ENCODE data around the gene MATCAP1. TPM values are rescaled to one million over a fixed set of nuclear protein-coding genes. Genes with fewer than 3 reads are reported as not detected.
A peak's percentile ranks its signal among the peaks of the same experiment; 100 is the strongest.

MATCAP1 gene
- total and polyA plus RNA-seq, 2 of the 13 experiments (the other 11 are each of a cell fraction or from before 2014, with no cell fraction given): 11.2 to 24.5 TPM

DNA sequence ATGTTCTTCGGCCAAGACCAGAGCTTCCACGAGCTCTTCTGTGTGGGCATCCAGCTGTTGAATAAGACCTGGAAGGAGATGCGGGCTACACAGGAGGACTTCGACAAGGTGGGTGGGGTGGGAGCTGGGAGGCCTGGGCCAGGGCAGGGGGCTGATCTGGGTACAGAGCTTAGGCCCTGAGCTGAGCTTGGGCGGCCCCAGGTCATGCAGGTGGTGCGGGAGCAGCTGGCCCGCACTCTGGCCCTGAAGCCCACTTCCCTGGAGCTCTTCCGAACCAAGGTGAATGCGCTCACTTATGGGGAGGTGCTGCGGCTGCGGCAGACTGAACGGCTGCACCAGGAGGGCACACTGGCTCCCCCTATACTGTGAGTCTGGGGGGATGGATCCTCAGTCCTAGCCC is 18.7 kb upstream of the MATCAP1 start (continued):
- TF ChIP-seq, protein P1, sequence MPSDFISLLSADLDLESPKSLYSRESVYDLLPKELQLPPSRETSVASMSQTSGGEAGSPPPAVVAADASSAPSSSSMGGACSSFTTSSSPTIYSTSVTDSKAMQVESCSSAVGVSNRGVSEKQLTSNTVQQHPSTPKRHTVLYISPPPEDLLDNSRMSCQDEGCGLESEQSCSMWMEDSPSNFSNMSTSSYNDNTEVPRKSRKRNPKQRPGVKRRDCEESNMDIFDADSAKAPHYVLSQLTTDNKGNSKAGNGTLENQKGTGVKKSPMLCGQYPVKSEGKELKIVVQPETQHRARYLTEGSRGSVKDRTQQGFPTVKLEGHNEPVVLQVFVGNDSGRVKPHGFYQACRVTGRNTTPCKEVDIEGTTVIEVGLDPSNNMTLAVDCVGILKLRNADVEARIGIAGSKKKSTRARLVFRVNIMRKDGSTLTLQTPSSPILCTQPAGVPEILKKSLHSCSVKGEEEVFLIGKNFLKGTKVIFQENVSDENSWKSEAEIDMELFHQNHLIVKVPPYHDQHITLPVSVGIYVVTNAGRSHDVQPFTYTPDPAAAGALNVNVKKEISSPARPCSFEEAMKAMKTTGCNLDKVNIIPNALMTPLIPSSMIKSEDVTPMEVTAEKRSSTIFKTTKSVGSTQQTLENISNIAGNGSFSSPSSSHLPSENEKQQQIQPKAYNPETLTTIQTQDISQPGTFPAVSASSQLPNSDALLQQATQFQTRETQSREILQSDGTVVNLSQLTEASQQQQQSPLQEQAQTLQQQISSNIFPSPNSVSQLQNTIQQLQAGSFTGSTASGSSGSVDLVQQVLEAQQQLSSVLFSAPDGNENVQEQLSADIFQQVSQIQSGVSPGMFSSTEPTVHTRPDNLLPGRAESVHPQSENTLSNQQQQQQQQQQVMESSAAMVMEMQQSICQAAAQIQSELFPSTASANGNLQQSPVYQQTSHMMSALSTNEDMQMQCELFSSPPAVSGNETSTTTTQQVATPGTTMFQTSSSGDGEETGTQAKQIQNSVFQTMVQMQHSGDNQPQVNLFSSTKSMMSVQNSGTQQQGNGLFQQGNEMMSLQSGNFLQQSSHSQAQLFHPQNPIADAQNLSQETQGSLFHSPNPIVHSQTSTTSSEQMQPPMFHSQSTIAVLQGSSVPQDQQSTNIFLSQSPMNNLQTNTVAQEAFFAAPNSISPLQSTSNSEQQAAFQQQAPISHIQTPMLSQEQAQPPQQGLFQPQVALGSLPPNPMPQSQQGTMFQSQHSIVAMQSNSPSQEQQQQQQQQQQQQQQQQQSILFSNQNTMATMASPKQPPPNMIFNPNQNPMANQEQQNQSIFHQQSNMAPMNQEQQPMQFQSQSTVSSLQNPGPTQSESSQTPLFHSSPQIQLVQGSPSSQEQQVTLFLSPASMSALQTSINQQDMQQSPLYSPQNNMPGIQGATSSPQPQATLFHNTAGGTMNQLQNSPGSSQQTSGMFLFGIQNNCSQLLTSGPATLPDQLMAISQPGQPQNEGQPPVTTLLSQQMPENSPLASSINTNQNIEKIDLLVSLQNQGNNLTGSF (CRISPR knock-in tag; IDR thresholded peaks at IDR 0.05): no peak
- TF ChIP-seq CEBPB (IDR thresholded peaks at IDR 0.05; ENCODE audit: borderline replicate concordance, low read depth, low read length) (no peak), ZNF20 (CRISPR knock-in tag; IDR thresholded peaks at IDR 0.05) (no peak)

DNA sequence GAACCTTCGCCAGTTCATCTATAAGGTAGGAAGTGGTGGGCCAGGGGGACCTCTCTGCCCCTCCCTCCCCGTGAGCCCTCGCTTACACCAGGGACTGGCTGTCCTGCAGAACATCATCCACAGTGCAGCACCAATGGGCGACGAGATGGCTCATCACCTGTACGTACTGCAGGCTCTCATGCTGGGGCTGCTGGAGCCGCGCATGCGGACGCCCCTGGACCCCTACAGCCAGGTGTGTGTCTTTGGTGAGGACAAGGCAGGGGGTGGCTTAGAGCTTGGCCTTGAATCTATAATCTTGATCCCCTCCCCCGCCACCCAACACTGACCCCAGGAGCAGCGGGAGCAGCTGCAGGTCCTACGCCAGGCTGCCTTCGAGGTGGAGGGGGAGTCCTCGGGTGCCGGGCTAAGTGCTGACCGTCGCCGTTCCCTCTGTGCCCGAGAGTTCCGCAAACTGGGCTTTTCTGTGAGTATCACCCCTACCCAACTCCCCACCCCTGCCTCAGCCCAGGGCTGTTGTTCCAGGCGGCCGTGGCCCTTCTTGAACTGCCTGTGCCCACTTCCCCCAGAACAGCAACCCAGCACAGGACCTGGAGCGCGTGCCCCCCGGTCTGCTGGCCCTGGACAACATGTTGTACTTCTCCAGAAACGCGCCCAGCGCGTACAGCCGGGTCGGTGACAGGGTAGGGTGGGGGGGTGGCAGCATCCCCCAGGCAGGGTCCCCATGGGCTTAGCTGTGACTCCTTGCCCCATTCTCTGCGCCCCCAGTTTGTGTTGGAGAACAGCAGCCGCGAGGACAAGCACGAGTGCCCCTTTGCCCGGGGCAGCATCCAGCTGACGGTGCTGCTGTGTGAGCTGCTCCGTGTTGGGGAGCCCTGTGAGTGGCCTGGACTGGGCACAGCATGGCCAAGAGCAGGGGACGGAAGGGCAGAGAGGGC is 17.9 kb upstream of the MATCAP1 start:
- H3K27me3 ChIP-seq (ENCODE audit: control insufficient read depth in 1 of 2, insufficient read depth in 2 of 2, low read length in 2 of 2): no peaks in the 10 kb centered on the region
- FAIRE-seq: no peak
- H3K27ac ChIP-seq (ENCODE audit: extremely low read length, insufficient read depth, low read length): no peak overlapping the region
- no peak for ATAC-seq
- in situ Hi-C loops (cut with HindIII; ENCODE audit: extremely low pct_ligation_motif_present, low pct_unique_long_range_greater_than_20kb): no loop called here
- H3K9ac ChIP-seq (ENCODE audit: insufficient read depth, low read depth, low read length): no peak overlapping the region
- H3K4me2 ChIP-seq (ENCODE audit: low read depth, low read length): no peak overlapping the region
- H3K36me3 ChIP-seq (replicated peaks in 1 of 2; ENCODE audit: control insufficient read depth in 1 of 2, insufficient read depth in 2 of 2, low read length in 2 of 2): peaks cover 39 to 51% of the 10 kb centered on the region in 2 experiments
- H4K20me1 ChIP-seq (ENCODE audit: insufficient read depth, low read length): no peaks in the 10 kb centered on the region
- peaks cover 17% of the 10 kb centered on the region for H3K4me1 ChIP-seq (ENCODE audit: insufficient read depth, low read length)
- ChIA-PET CTCF (ENCODE audit: low intra/inter-chr PET ratio, low total read pairs) (no interaction called here), POLR2A (interaction anchor here (0.7 to 1.2 kb wide), 5 partner anchors 9 to 44 kb away, joined by 3 to 4 read pairs (median 3); partner anchors contain the start of genes E2F4 and TMEM208)
- intact Hi-C loops (cut with micrococcal nuclease; ENCODE audit: unreplicated experiment): no loop called here
- no peaks in the 10 kb centered on the region for H3K9me3 ChIP-seq (ENCODE audit: low read length)
- H3K79me2 ChIP-seq (ENCODE audit: insufficient read depth, low read length): no peaks in the 10 kb centered on the region
- no peak overlapping the region for H2AFZ ChIP-seq (ENCODE audit: low read length)
- no peak for DNase-seq (ENCODE audit: low spot score)
- BruUV-seq (replicated peaks): no TSS peak
- WGBS (ENCODE audit: low lambda C conversion rate): 96% methylated on average over 32 of the region's 40 CpGs
- H3K4me3 ChIP-seq (replicated peaks in 1 of 3; ENCODE audit: insufficient read depth in 1 of 3, low read depth in 2 of 3, low read length in 3 of 3): no peak overlapping the region
- TF ChIP-seq JUN (CRISPR knock-in tag; IDR thresholded peaks at IDR 0.05): no peak
- TF ChIP-seq, protein P2, sequence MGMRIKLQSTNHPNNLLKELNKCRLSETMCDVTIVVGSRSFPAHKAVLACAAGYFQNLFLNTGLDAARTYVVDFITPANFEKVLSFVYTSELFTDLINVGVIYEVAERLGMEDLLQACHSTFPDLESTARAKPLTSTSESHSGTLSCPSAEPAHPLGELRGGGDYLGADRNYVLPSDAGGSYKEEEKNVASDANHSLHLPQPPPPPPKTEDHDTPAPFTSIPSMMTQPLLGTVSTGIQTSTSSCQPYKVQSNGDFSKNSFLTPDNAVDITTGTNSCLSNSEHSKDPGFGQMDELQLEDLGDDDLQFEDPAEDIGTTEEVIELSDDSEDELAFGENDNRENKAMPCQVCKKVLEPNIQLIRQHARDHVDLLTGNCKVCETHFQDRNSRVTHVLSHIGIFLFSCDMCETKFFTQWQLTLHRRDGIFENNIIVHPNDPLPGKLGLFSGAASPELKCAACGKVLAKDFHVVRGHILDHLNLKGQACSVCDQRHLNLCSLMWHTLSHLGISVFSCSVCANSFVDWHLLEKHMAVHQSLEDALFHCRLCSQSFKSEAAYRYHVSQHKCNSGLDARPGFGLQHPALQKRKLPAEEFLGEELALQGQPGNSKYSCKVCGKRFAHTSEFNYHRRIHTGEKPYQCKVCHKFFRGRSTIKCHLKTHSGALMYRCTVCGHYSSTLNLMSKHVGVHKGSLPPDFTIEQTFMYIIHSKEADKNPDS (CRISPR knock-in tag; IDR thresholded peaks at IDR 0.05): no peak
- no peak for TF ChIP-seq JDP2 (CRISPR knock-in tag; IDR thresholded peaks at IDR 0.05; ENCODE audit: borderline replicate concordance)
- TF ChIP-seq, protein P3, sequence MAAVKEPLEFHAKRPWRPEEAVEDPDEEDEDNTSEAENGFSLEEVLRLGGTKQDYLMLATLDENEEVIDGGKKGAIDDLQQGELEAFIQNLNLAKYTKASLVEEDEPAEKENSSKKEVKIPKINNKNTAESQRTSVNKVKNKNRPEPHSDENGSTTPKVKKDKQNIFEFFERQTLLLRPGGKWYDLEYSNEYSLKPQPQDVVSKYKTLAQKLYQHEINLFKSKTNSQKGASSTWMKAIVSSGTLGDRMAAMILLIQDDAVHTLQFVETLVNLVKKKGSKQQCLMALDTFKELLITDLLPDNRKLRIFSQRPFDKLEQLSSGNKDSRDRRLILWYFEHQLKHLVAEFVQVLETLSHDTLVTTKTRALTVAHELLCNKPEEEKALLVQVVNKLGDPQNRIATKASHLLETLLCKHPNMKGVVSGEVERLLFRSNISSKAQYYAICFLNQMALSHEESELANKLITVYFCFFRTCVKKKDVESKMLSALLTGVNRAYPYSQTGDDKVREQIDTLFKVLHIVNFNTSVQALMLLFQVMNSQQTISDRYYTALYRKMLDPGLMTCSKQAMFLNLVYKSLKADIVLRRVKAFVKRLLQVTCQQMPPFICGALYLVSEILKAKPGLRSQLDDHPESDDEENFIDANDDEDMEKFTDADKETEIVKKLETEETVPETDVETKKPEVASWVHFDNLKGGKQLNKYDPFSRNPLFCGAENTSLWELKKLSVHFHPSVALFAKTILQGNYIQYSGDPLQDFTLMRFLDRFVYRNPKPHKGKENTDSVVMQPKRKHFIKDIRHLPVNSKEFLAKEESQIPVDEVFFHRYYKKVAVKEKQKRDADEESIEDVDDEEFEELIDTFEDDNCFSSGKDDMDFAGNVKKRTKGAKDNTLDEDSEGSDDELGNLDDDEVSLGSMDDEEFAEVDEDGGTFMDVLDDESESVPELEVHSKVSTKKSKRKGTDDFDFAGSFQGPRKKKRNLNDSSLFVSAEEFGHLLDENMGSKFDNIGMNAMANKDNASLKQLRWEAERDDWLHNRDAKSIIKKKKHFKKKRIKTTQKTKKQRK (IDR thresholded peaks at IDR 0.05; ENCODE audit: low read length): no peak
- no peak for TF ChIP-seq ZFP82 (CRISPR knock-in tag; IDR thresholded peaks at IDR 0.05; ENCODE audit: borderline replicate concordance)
- TF ChIP-seq AGO2 (optimal IDR thresholded peaks at IDR 0.05; ENCODE audit: low read depth, low read length): peak; percentile 68
- TF ChIP-seq ZNF747 (CRISPR knock-in tag; IDR thresholded peaks at IDR 0.05; ENCODE audit: borderline replicate concordance): no peak

All from HepG2 (cell line).